Thoracic aorta (tissue), 2 donors: Measurements from ENCODE around the gene OAS1. TPM values are rescaled to one million over a fixed set of nuclear protein-coding genes. Genes with fewer than 3 reads are reported as not detected.

Source experiments
- ATAC-seq: fragments of 150-250 bp; one replicate; pipeline ENCODE4 v1.8.0; 2017; ENCODE audit warnings: low read depth; ENCODE audit not compliant: insufficient number of reproducible peaks, low FRiP score
- DNase-seq: peaks from one replicate; pipeline ENCODE4 v3.0.0-alpha.2; 2020; ENCODE audit warnings: low spot score
- H3K27ac ChIP-seq, 2 donors: fragments of 200-600 bp; sonication (generic); 1 replicate in 1 of 2; 2 replicates in 1 of 2; pipeline ENCODE4 v1.5.1; 2016; ENCODE audit warnings: mild to moderate bottlenecking in 2 of 2, moderate library complexity in 2 of 2
- H3K27me3 ChIP-seq: fragments of 200-600 bp; sonication (generic); replicated peaks from 2 replicates; pipeline ENCODE4 v1.6.0; 2016; ENCODE audit warnings: mild to moderate bottlenecking; ENCODE audit not compliant: insufficient read depth
- H3K36me3 ChIP-seq: fragments of 200-600 bp; sonication (generic); one replicate; pipeline ENCODE4 v1.5.1; 2016
- H3K4me1 ChIP-seq, 2 donors: fragments of 200-600 bp; sonication (generic); 1 replicate in 1 of 2; 2 replicates in 1 of 2; pipeline versions ENCODE4 v1.5.1 to v1.6.0; 2016; ENCODE audit warnings: low read depth in 2 of 2, mild to moderate bottlenecking in 1 of 2; ENCODE audit not compliant: control insufficient read depth in 1 of 2
- H3K4me3 ChIP-seq: fragments of 200-600 bp; sonication (generic); 2 replicates; pipeline ENCODE4 v1.5.1; 2016; ENCODE audit warnings: mild to moderate bottlenecking
- H3K9me3 ChIP-seq: fragments of 200-600 bp; sonication (generic); 2 replicates; pipeline ENCODE4 v1.5.1; 2016
- CTCF ChIP-seq: fragments of 200-600 bp; sonication (generic); IDR thresholded peaks from one replicate; pipeline ENCODE4 v1.5.1; 2019; ENCODE audit warnings: antibody characterized with exemption
- total RNA-seq, 2 donors: library from RNA; depleted of rRNA; stranded (reverse); fragments of >200 nt; gene quantifications; one replicate each; pipeline versions ENCODE4 v1.1.0 to v1.2.3, GENCODE V29; 2016

Gene OAS1
- total RNA-seq, 2 donors from 2014 or later, result 9.4 to 15.3 TPM

DNA sequence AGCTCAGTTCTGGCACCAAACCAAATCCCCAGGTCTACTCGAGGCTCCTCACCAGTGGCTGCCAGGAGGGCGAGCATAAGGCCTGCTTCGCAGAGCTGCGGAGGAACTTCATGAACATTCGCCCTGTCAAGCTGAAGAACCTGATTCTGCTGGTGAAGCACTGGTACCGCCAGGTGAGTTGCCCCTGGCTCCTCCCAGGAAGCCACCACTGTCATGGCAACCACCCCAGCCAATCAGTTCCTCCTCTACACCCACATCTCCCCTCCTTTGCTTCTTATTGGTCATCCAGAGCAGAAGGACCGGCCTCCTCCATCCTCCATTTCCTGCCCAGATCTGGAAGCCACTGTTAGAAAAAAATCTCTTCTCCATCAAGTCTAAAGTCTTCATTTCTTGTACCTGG is 54.3 kb downstream of the OAS1 start:
- no peak for TF ChIP-seq CTCF
- DNase-seq (no peak), ATAC-seq (no peak)
- Histone ChIP-seq H3K27me3 (no peaks in the 10 kb centered on the region), H3K4me1 (no peaks in the 10 kb centered on the region), H3K27ac (no peak overlapping the region), H3K4me3 (no peak overlapping the region), H3K9me3 (no peaks in the 10 kb centered on the region), H3K36me3 (peaks cover 13% of the 10 kb centered on the region)

DNA sequence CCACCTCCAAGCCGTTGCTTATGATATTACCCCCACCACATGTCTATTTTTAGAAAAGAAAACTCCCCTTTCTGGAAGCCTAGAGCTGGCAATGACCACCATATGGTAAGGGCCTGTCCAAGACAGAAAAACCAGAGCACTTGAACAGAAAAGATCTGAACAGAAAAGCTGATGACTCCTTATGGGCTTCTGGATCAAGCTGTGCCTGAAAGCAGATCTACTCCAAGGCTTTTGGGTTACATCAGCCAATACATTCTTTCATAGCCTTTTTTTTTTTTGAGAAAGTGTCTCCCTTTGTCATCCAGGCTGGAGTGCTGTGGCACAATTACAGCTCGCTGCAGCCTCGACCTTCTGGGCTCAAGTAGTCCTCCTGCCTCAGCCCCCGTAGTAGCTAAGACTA is 54.8 kb downstream of the OAS1 start:
- Histone ChIP-seq H3K27me3 (no peaks in the 10 kb centered on the region), H3K4me3 (no peak overlapping the region), H3K36me3 (peaks cover 13% of the 10 kb centered on the region), H3K27ac (no peak overlapping the region), H3K9me3 (no peaks in the 10 kb centered on the region), H3K4me1 (no peaks in the 10 kb centered on the region)
- ATAC-seq, result no peak
- no peak for DNase-seq
- no peak for TF ChIP-seq CTCF

- H3K9me3 ChIP-seq, result no peaks in the 10 kb centered on the region
- H3K4me3 ChIP-seq, result no peak overlapping the region
- H3K27me3 ChIP-seq, result no peaks in the 10 kb centered on the region
- ATAC-seq (no peak), DNase-seq (no peak)
- no peak overlapping the region for H3K27ac ChIP-seq
- TF ChIP-seq CTCF, result no peak
- H3K36me3 ChIP-seq, result peaks cover 13% of the 10 kb centered on the region
- H3K4me1 ChIP-seq, result no peaks in the 10 kb centered on the region
Measured at GRCh38 chr12:112962561-112962960, 55.8 kb downstream of the OAS1 start.

- no peak overlapping the region for H3K27ac ChIP-seq
- H3K27me3 ChIP-seq, result no peaks in the 10 kb centered on the region
- TF ChIP-seq CTCF, result no peak
- DNase-seq (no peak), ATAC-seq (no peak)
- peaks cover 13% of the 10 kb centered on the region for H3K36me3 ChIP-seq
- no peak overlapping the region for H3K4me3 ChIP-seq
- no peaks in the 10 kb centered on the region for H3K4me1 ChIP-seq
- no peaks in the 10 kb centered on the region for H3K9me3 ChIP-seq
Measured at GRCh38 chr12:112963227-112963861, 56.6 kb downstream of the OAS1 start.

GRCh38 chr12:112964067-112964670 is 57.4 kb downstream of the OAS1 start:
- Histone ChIP-seq H3K4me1 (no peaks in the 10 kb centered on the region), H3K27me3 (no peaks in the 10 kb centered on the region), H3K4me3 (no peak overlapping the region), H3K27ac (no peak overlapping the region), H3K36me3 (peaks cover 13% of the 10 kb centered on the region), H3K9me3 (no peaks in the 10 kb centered on the region)
- ATAC-seq, result no peak
- TF ChIP-seq CTCF, result no peak
- no peak for DNase-seq
